Brain microvascular endothelial cell (primary cell): Measurements from ENCODE around the gene WNT3.

Experiments
- DNase-seq: peaks from one replicate; pipeline ENCODE4 v3.0.0-alpha.2; 2020
- H3K27ac ChIP-seq: fragments of 250-450 bp; sonication (Bioruptor Pico); 2 replicates; pipeline ENCODE4 v1.5.1; 2020; ENCODE audit warnings: mild to moderate bottlenecking, moderate library complexity
- H3K27me3 ChIP-seq: fragments of 250-450 bp; sonication (Bioruptor Pico); replicated peaks from 2 replicates; pipeline ENCODE4 v1.5.1; 2020; ENCODE audit warnings: mild to moderate bottlenecking
- H3K36me3 ChIP-seq: fragments of 250-450 bp; sonication (Bioruptor Pico); replicated peaks from 2 replicates; pipeline ENCODE4 v1.5.1; 2020; ENCODE audit warnings: mild to moderate bottlenecking
- H3K4me3 ChIP-seq: 2 replicates; pipeline ENCODE4 v1.5.1; 2011; ENCODE audit warnings: low read depth, mild to moderate bottlenecking, control low read depth, low read length, moderate library complexity
- in situ Hi-C: cut with HindIII; loops from 2 replicates; pipeline ENCODE4 v1.10.0; 2017; ENCODE audit warnings: low sequenced_read_pairs, low pct_ligation_motif_present
- TF ChIP-seq, protein P1 (sequence below): IDR thresholded peaks from 2 replicates; pipeline ENCODE4 v1.5.1; 2011; ENCODE audit warnings: low read depth, mild to moderate bottlenecking, moderate library complexity, low read length, control low read depth, inconsistent platforms; ENCODE audit errors: missing control alignments

Gene WNT3

GRCh38 chr17:46726206-46726605, 92.3 kb downstream of the WNT3 start:
- H3K27ac ChIP-seq, result no peak overlapping the region
- in situ Hi-C loops, result no loop called here
- H3K27me3 ChIP-seq, result no peaks in the 10 kb centered on the region
- no peak for DNase-seq
- TF ChIP-seq, protein P1, sequence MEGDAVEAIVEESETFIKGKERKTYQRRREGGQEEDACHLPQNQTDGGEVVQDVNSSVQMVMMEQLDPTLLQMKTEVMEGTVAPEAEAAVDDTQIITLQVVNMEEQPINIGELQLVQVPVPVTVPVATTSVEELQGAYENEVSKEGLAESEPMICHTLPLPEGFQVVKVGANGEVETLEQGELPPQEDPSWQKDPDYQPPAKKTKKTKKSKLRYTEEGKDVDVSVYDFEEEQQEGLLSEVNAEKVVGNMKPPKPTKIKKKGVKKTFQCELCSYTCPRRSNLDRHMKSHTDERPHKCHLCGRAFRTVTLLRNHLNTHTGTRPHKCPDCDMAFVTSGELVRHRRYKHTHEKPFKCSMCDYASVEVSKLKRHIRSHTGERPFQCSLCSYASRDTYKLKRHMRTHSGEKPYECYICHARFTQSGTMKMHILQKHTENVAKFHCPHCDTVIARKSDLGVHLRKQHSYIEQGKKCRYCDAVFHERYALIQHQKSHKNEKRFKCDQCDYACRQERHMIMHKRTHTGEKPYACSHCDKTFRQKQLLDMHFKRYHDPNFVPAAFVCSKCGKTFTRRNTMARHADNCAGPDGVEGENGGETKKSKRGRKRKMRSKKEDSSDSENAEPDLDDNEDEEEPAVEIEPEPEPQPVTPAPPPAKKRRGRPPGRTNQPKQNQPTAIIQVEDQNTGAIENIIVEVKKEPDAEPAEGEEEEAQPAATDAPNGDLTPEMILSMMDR, result no peak
- H3K4me3 ChIP-seq, result no peak overlapping the region
- no peaks in the 10 kb centered on the region for H3K36me3 ChIP-seq

- no peaks in the 10 kb centered on the region for H3K36me3 ChIP-seq
- H3K27me3 ChIP-seq, result no peaks in the 10 kb centered on the region
- H3K27ac ChIP-seq, result no peak overlapping the region
- in situ Hi-C loops, result no loop called here
- peak; percentile 4 for DNase-seq
- no peak overlapping the region for H3K4me3 ChIP-seq
- TF ChIP-seq, protein P1, result no peak
Observed at GRCh38 chr17:46722662-46723285, 95.7 kb downstream of the WNT3 start.

GRCh38 chr17:46720408-46720807, 98.1 kb downstream of the WNT3 start:
- H3K27me3 ChIP-seq, result no peaks in the 10 kb centered on the region
- no peaks in the 10 kb centered on the region for H3K36me3 ChIP-seq
- H3K4me3 ChIP-seq, result no peak overlapping the region
- in situ Hi-C loops, result no loop called here
- no peak overlapping the region for H3K27ac ChIP-seq
- TF ChIP-seq, protein P1, result no peak
- DNase-seq, result no peak

- TF ChIP-seq, protein P1, result no peak
- in situ Hi-C loops, result no loop called here
Observed at GRCh38 chr17:46719891-46720290, 98.6 kb downstream of the WNT3 start.

GRCh38 chr17:46717999-46718398, 100.5 kb downstream of the WNT3 start:
- Histone ChIP-seq H3K27ac (no peak overlapping the region), H3K36me3 (no peaks in the 10 kb centered on the region), H3K4me3 (no peak overlapping the region), H3K27me3 (no peaks in the 10 kb centered on the region)
- in situ Hi-C loops, result no loop called here
- TF ChIP-seq, protein P1, result no peak
- DNase-seq, result no peak

More at GRCh38 chr17:46719891-46720290, 98.6 kb downstream of the WNT3 start:
- no peaks in the 10 kb centered on the region for H3K27me3 ChIP-seq
- H3K36me3 ChIP-seq, result no peaks in the 10 kb centered on the region
- no peak overlapping the region for H3K4me3 ChIP-seq
- no peak overlapping the region for H3K27ac ChIP-seq
- DNase-seq, result no peak
